ENCODE data around the gene ARID4A. TPM values are rescaled to one million over a fixed set of nuclear protein-coding genes. Genes with fewer than 3 reads are reported as not detected.

Gene ARID4A
- total and polyA plus RNA-seq, 7 experiments from 2014 or later, result 25.7 to 79.2 (median 70.7) TPM

DNA sequence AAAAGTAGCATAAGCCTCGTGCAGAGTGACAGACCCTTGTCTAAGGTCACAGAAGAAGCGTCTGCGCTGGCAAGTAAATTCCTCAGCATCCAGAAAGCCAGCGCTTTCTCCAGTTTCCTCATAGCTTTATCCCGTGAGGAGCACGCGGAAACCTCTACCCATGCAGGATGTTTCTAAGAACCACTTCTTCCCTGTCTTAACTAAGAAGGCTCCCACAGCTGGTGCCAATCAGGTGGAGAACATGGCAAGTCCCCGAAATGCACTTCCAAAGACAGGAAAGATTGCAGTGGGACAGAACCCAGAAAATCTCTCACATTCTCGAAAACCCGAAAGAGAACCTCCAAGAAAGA is 968 bp upstream of the ARID4A start:
- no peaks in the 10 kb centered on the region for H3K9me3 ChIP-seq (ENCODE audit: control insufficient read depth in 2 of 3, low read length in 3 of 3)
- Mint-ChIP-seq H3K27ac (no peak overlapping the region), H3K4me1 (peaks cover 35 to 70% (median 56%) of the 10 kb centered on the region in 7 donors), H3K36me3 (peaks cover 0 to 35% (median 13%) of the 10 kb centered on the region in 5 donors), H3K4me3 (no peak overlapping the region), H3K27me3 (no peaks in the 10 kb centered on the region), H3K9me3 (no peaks in the 10 kb centered on the region)
- ChIA-PET CTCF (no interaction called here), POLR2A (interaction anchor here (0.7 to 5.5 kb wide), 27 partner anchors 8 to 1951 kb away, joined by 3 to 63 read pairs (median 10); partner anchors contain the start of genes ACTR10, DAAM1, JKAMP and KIAA0586)
- no peaks in the 10 kb centered on the region for H3K27me3 ChIP-seq (ENCODE audit: control insufficient read depth in 2 of 2, insufficient read depth in 2 of 2, low read length in 2 of 2)
- peak overlapping the region; percentile 85 for H3K4me3 ChIP-seq (ENCODE audit: low read length)
- ATAC-seq (no peak), DNase-seq (no peak)
- H3K36me3 ChIP-seq (ENCODE audit: control insufficient read depth in 2 of 3, insufficient read depth in 3 of 3, low read length in 3 of 3), result peaks cover 0 to 33% (median 10%) of the 10 kb centered on the region in 3 experiments
- intact Hi-C loops (cut with micrococcal nuclease), result loop anchor here in 1 of 2 donors (1.0 to 5.0 kb wide), 3 partner anchors 16 to 275 kb away; no protein-coding TSS in a partner anchor
- H3K27ac ChIP-seq (ENCODE audit: low read depth, low read length), result peak overlapping the region; percentile 94
- peaks cover 20 to 23% of the 10 kb centered on the region in 2 donors for H3K4me1 ChIP-seq (ENCODE audit: control insufficient read depth in 2 of 2, insufficient read depth in 2 of 2, low read length in 2 of 2)

DNA sequence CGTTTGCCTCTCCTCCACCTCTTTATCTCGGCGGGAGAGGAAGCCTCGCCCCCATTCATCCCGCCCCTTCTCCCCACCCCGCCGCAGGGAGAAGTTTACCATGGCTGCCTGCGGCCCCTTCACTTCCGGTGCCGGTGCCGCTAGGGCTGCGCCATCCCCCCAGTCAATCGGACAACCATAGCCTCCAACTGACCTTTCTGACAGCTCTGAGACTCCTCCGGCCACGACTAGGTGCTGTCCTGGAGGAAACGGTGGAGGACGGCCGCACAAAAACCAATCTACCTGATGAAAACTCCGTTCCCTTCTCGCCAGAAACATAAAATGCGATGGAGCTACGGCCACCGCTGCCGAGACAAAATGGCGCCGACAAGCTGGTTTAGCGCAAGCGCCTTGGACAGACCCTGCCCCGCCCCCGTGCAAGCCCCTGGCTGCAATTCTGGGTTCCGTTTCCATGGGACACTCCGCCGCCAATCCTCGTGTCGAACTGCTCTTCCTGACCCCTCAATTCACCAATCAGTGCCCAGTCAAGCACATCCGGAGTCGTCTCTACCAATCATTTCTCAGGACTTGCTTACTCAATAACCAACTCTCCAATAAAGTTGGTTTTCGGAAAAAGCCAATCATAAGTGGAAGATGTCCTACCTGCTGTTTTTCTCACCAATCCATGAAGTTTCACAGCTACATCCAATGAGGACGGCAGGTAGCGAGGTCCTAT is 436 bp upstream of the ARID4A start:
- POLR2A ChIA-PET, result interaction anchor here (0.6 to 5.5 kb wide), 43 partner anchors 8 to 1951 kb away, joined by 3 to 63 read pairs (median 4); partner anchors contain the start of genes ACTR10, DAAM1, JKAMP and KIAA0586
- H3K9me3 Mint-ChIP-seq, result no peaks in the 10 kb centered on the region
- H3K27ac Mint-ChIP-seq, result no peak overlapping the region
- H3K4me1 ChIP-seq (ENCODE audit: control insufficient read depth in 2 of 2, insufficient read depth in 2 of 2, low read length in 2 of 2), result peaks cover 17 to 23% of the 10 kb centered on the region in 2 donors
- ATAC-seq (peak; percentile 91), DNase-seq (peak; percentile 90 to 100 (median 99))
- H3K27me3 Mint-ChIP-seq, result no peaks in the 10 kb centered on the region
- no peak overlapping the region for H3K4me3 Mint-ChIP-seq
- no peaks in the 10 kb centered on the region for H3K9me3 ChIP-seq (ENCODE audit: control insufficient read depth in 2 of 3, low read length in 3 of 3)
- intact Hi-C loops (cut with micrococcal nuclease), result loop anchor here (1.0 to 5.0 kb wide), 20 partner anchors 10 to 1951 kb away; partner anchors contain the start of genes DAAM1 (in 2 of the 2), KIAA0586 (in 2 of the 2), PSMA3 (in 2 of the 2) and TIMM9 (in 2 of the 2)
- peak overlapping the region; percentile 94 for H3K27ac ChIP-seq (ENCODE audit: low read depth, low read length)
- no peaks in the 10 kb centered on the region for H3K27me3 ChIP-seq (ENCODE audit: control insufficient read depth in 2 of 2, insufficient read depth in 2 of 2, low read length in 2 of 2)
- H3K4me1 Mint-ChIP-seq, result peaks cover 36 to 64% (median 55%) of the 10 kb centered on the region in 7 donors
- H3K4me3 ChIP-seq (ENCODE audit: low read length), result peak overlapping the region; percentile 91
- CTCF ChIA-PET, result interaction anchor here (0.7 to 0.9 kb wide), 3 partner anchors 10 to 130 kb away, joined by 3 to 4 read pairs (median 3); partner anchors contain the start of genes KIAA0586, TIMM9 and TOMM20L
- peaks cover 0 to 28% (median 4%) of the 10 kb centered on the region in 3 experiments for H3K36me3 ChIP-seq (ENCODE audit: control insufficient read depth in 2 of 3, insufficient read depth in 3 of 3, low read length in 3 of 3)
- H3K36me3 Mint-ChIP-seq, result peaks cover 0 to 30% (median 13%) of the 10 kb centered on the region in 5 donors

DNA sequence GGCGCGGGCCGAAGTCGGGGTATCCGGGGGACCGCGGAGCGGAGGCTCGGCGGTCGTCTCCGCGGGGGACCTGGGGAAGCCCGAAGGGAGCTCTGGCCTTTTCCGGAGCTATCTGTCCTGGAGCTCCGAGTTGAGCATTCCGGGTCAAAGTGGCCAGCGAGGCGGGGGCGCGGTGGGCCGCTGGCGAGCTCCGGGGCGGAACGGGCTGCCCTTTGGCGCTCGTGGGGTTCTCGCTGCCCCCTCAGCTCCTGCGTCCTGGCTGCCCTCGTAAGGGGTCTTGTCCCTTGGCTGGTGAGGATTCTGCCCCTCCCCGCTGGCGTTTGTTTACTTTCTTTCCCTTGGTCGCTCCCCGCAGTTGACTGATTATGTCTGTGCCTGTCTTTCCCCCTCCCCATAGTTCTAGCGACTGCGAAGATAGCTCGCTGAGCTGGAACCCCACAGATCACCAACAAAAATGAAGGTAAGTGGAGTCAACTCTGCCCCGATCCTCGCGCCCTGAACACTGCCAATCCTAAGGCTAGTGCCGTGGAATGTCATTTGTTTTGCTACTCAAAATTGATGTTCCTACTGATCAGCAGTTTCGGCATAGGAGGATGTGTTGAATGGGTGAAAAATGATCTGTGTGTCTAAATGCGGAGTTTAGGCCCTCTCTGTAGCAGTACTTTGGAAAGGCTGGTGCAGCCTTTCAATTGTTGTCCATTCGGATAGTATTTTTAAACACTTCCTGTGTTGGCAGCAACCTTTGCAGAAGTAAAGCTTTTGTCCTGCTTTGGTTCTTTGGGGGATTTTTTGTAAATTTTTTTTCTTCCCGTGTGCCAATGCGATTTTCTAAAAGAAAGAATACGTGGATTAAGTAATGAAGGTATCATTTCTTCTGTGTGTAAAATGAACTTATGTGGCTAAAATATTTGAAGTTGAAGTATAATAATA is 1.3 kb downstream of the ARID4A start:
- POLR2A ChIA-PET, result interaction anchor here (1.0 to 5.5 kb wide), 13 partner anchors 8 to 127 kb away, joined by 3 to 63 read pairs (median 17); partner anchors contain the start of genes ACTR10, KIAA0586, PSMA3 and TIMM9
- peak in 2 of 9 donors; percentile 25 to 33 for DNase-seq
- peak overlapping the region; percentile 75 for H3K27ac ChIP-seq (ENCODE audit: low read depth, low read length)
- no peaks in the 10 kb centered on the region for H3K27me3 ChIP-seq (ENCODE audit: control insufficient read depth in 2 of 2, insufficient read depth in 2 of 2, low read length in 2 of 2)
- peaks cover 0 to 19% (median 0%) of the 10 kb centered on the region in 3 experiments for H3K36me3 ChIP-seq (ENCODE audit: control insufficient read depth in 2 of 3, insufficient read depth in 3 of 3, low read length in 3 of 3)
- Mint-ChIP-seq H3K4me3 (peak overlapping the region in 8 of 10 donors; percentile 89 to 99 (median 97)), H3K4me1 (peaks cover 25 to 61% (median 49%) of the 10 kb centered on the region in 7 donors), H3K27ac (peak overlapping the region; percentile 83 to 96 (median 94)), H3K9me3 (no peaks in the 10 kb centered on the region), H3K36me3 (peaks cover 0 to 25% (median 9%) of the 10 kb centered on the region in 5 donors), H3K27me3 (no peaks in the 10 kb centered on the region)
- intact Hi-C loops (cut with micrococcal nuclease), result loop anchor here (2.0 to 5.0 kb wide), 5 partner anchors 63 to 1949 kb away; partner anchors contain the start of genes AP5M1 (in 1 of the 2), EXOC5 (in 1 of the 2) and PPM1A (in 1 of the 2)
- CTCF ChIA-PET, result interaction anchor here (0.7 kb wide), 1 partner anchor 128 kb away, joined by 3 read pairs; the partner anchor contains the start of genes KIAA0586 and TIMM9
- H3K4me3 ChIP-seq (ENCODE audit: low read length), result peak overlapping the region; percentile 65
- ATAC-seq, result no peak
- no peaks in the 10 kb centered on the region for H3K9me3 ChIP-seq (ENCODE audit: control insufficient read depth in 2 of 3, low read length in 3 of 3)
- H3K4me1 ChIP-seq (ENCODE audit: control insufficient read depth in 2 of 2, insufficient read depth in 2 of 2, low read length in 2 of 2), result peaks cover 14 to 23% of the 10 kb centered on the region in 2 donors

DNA sequence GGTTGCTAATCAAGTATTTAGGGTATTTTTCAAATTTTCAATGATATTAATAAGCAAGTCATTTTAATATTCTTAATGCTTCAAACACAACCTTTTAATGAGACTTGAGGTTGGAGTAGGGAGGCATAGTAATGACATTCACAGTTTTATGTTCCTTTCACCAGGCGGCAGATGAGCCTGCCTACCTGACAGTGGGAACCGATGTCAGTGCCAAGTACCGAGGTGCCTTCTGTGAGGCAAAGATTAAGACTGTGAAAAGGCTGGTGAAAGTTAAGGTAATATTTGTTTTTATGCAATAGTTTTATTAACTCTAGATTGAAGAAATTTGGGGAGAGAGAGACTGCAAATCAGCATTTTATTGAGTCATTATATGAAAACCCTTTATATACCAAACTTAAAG is 3.1 kb downstream of the ARID4A start:
- intact Hi-C loops (cut with micrococcal nuclease), result no loop called here
- H3K27ac Mint-ChIP-seq, result no peak overlapping the region
- ChIA-PET CTCF (no interaction called here), POLR2A (interaction anchor here (5.5 kb wide), 1 partner anchor 126 kb away, joined by 49 read pairs; the partner anchor contains the start of genes KIAA0586 and TIMM9)
- no peaks in the 10 kb centered on the region for H3K27me3 Mint-ChIP-seq
- no peak overlapping the region for H3K27ac ChIP-seq (ENCODE audit: low read depth, low read length)
- H3K36me3 Mint-ChIP-seq, result peaks cover 0 to 22% (median 5%) of the 10 kb centered on the region in 5 donors
- no peaks in the 10 kb centered on the region for H3K27me3 ChIP-seq (ENCODE audit: control insufficient read depth in 2 of 2, insufficient read depth in 2 of 2, low read length in 2 of 2)
- no peaks in the 10 kb centered on the region for H3K9me3 ChIP-seq (ENCODE audit: control insufficient read depth in 2 of 3, low read length in 3 of 3)
- DNase-seq (no peak), ATAC-seq (no peak)
- H3K4me1 Mint-ChIP-seq, result peaks cover 19 to 51% (median 44%) of the 10 kb centered on the region in 7 donors
- H3K4me3 Mint-ChIP-seq, result peak overlapping the region in 1 of 10 donors; percentile 13
- peaks cover 13 to 18% of the 10 kb centered on the region in 2 donors for H3K4me1 ChIP-seq (ENCODE audit: control insufficient read depth in 2 of 2, insufficient read depth in 2 of 2, low read length in 2 of 2)
- H3K36me3 ChIP-seq (ENCODE audit: control insufficient read depth in 2 of 3, insufficient read depth in 3 of 3, low read length in 3 of 3), result peaks cover 7 to 22% (median 12%) of the 10 kb centered on the region in 3 experiments
- no peaks in the 10 kb centered on the region for H3K9me3 Mint-ChIP-seq
- no peak overlapping the region for H3K4me3 ChIP-seq (ENCODE audit: low read length)

DNA sequence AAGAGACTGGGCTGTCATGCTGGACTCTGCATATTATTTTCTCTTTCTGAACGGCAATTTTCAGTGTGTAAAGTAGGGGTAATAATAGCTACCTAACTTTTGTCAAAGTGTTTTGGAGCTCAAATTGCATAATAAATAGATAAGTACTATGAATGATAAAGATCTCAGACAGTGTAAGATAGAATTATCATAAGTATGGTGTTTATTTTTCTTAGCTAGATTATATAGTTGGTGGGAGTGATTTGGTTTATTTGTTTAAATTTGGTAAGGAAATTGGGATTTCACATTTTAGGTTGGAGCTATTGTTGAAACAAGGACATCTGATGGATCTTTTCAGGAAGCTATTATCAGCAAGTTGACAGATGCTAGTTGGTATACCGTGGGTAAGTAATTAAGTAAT is 7.4 kb downstream of the ARID4A start:
- peaks cover 5 to 28% (median 19%) of the 10 kb centered on the region in 5 donors for H3K36me3 Mint-ChIP-seq
- ChIA-PET POLR2A (interaction anchor here (0.6 to 1.6 kb wide), 4 partner anchors 8 to 90 kb away, joined by 3 to 4 read pairs (median 3); partner anchors contain the start of genes ARID4A and TOMM20L), CTCF (interaction anchor here (0.6 kb wide), 1 partner anchor 16 kb away, joined by 3 read pairs; no protein-coding TSS in a partner anchor)
- H3K36me3 ChIP-seq (ENCODE audit: control insufficient read depth in 2 of 3, insufficient read depth in 3 of 3, low read length in 3 of 3), result peaks cover 7 to 30% (median 14%) of the 10 kb centered on the region in 3 experiments
- DNase-seq (no peak), ATAC-seq (no peak)
- H3K27me3 Mint-ChIP-seq, result no peaks in the 10 kb centered on the region
- peaks cover 20 to 63% (median 37%) of the 10 kb centered on the region in 7 donors for H3K4me1 Mint-ChIP-seq
- no peak overlapping the region for H3K4me3 ChIP-seq (ENCODE audit: low read length)
- H3K4me1 ChIP-seq (ENCODE audit: control insufficient read depth in 2 of 2, insufficient read depth in 2 of 2, low read length in 2 of 2), result peaks cover 1 to 4% of the 10 kb centered on the region in 2 donors
- H3K9me3 ChIP-seq (ENCODE audit: control insufficient read depth in 2 of 3, low read length in 3 of 3), result no peaks in the 10 kb centered on the region
- intact Hi-C loops (cut with micrococcal nuclease), result loop anchor here in 1 of 2 donors (2.0 kb wide), 1 partner anchor 13 kb away; no protein-coding TSS in a partner anchor
- H3K27me3 ChIP-seq (ENCODE audit: control insufficient read depth in 2 of 2, insufficient read depth in 2 of 2, low read length in 2 of 2), result no peaks in the 10 kb centered on the region
- no peaks in the 10 kb centered on the region for H3K9me3 Mint-ChIP-seq
- H3K4me3 Mint-ChIP-seq, result no peak overlapping the region
- no peak overlapping the region for H3K27ac ChIP-seq (ENCODE audit: low read depth, low read length)
- peak overlapping the region in 1 of 9 donors; percentile 2 for H3K27ac Mint-ChIP-seq
